RPMI8226 (cell line): Measurements from ENCODE around the gene CDH8.

Source experiments
- DNase-seq: peaks from one replicate; pipeline ENCODE4 v3.0.0-alpha.2; 2015

Gene CDH8

GRCh38 chr16:62022688-62023087 lies 13.6 kb downstream of the CDH8 start:
- DNase-seq = no peak

GRCh38 chr16:62021161-62021581 lies 15.1 kb downstream of the CDH8 start:
- no peak for DNase-seq

GRCh38 chr16:62020681-62021080 lies 15.6 kb downstream of the CDH8 start:
- DNase-seq = no peak

GRCh38 chr16:62019851-62020250 lies 16.4 kb downstream of the CDH8 start:
- DNase-seq = no peak

GRCh38 chr16:62018301-62019060 lies 17.8 kb downstream of the CDH8 start:
- DNase-seq = no peak

- DNase-seq = no peak
These were observed 21.8 kb downstream of the CDH8 start for GRCh38 chr16:62014319-62014923.

GRCh38 chr16:62010186-62010585 lies 26.1 kb downstream of the CDH8 start:
- DNase-seq = no peak

GRCh38 chr16:61998460-61998859 lies 37.8 kb downstream of the CDH8 start:
- DNase-seq = no peak

GRCh38 chr16:61993108-61993507 lies 43.1 kb downstream of the CDH8 start:
- DNase-seq = no peak

- DNase-seq = no peak
These were observed 48.7 kb downstream of the CDH8 start for GRCh38 chr16:61987474-61988012.

- DNase-seq = no peak
These were observed 67.2 kb downstream of the CDH8 start for GRCh38 chr16:61969077-61969382.

- DNase-seq = no peak
These were observed 67.8 kb downstream of the CDH8 start for GRCh38 chr16:61968242-61969076.

- DNase-seq = no peak
These were observed 79.0 kb downstream of the CDH8 start for GRCh38 chr16:61957075-61957855.

- no peak for DNase-seq
These were observed 83.4 kb downstream of the CDH8 start for GRCh38 chr16:61952841-61953240.

GRCh38 chr16:61948414-61948813 lies 87.8 kb downstream of the CDH8 start:
- DNase-seq = no peak

- no peak for DNase-seq
These were observed 90.2 kb downstream of the CDH8 start for GRCh38 chr16:61946019-61946418.

GRCh38 chr16:61945511-61945910 lies 90.7 kb downstream of the CDH8 start:
- no peak for DNase-seq

- no peak for DNase-seq
These were observed 92.2 kb downstream of the CDH8 start for GRCh38 chr16:61944004-61944403.

- DNase-seq = no peak
These were observed 95.6 kb downstream of the CDH8 start for GRCh38 chr16:61940611-61941010.

GRCh38 chr16:61937646-61938045 lies 98.6 kb downstream of the CDH8 start:
- no peak for DNase-seq

- DNase-seq = peak; percentile 12
These were observed 99.7 kb downstream of the CDH8 start for GRCh38 chr16:61936522-61936921.

GRCh38 chr16:61934601-61935000 lies 101.6 kb downstream of the CDH8 start:
- DNase-seq = no peak

GRCh38 chr16:61929776-61930175 lies 106.5 kb downstream of the CDH8 start:
- DNase-seq = no peak
